Muscle of back (tissue), 11 donors: ENCODE measurements around the gene EID2B. TPM values are rescaled to one million over a fixed set of nuclear protein-coding genes. Genes with fewer than 3 reads are reported as not detected.
A peak's percentile ranks its signal among the peaks of the same experiment; 100 is the strongest.

ENCODE experiments used
- DNase-seq, 3 donors: peaks; one replicate each; pipeline versions ENCODE4 v3.0.0 to v3.0.0-alpha.2; 2013
- polyA plus RNA-seq, 10 donors: library from polyadenylated mRNA; unstranded; fragments of 120-200 nt; gene quantifications; one replicate each; pipeline ENCODE4 v1.2.1, GENCODE V29; 2013; ENCODE audit not compliant: insufficient read length in 10 of 10

The EID2B gene
- polyA plus RNA-seq, 10 donors, result 2.0 to 3.0 (median 2.4) TPM

DNA sequence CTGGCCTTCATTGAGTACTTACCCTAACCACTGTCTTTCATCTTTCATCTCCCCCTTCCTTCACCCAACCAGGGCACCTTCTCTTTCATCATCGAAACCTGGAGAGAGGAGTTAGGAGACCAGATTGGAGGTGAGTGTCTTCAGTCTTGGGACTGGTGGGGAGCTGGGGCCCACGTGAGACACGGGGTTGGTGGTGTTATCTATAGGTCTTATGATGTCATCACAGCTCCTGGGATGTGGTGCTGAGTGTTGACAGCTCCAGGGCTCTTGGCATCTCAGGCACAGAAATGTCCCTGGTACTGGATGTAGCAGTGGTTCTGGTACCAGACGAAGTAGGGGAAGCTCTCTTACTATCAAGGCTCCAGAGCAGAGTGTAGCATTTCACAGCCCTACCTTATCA lies 32.1 kb downstream of the EID2B start:
- DNase-seq, result no peak

DNA sequence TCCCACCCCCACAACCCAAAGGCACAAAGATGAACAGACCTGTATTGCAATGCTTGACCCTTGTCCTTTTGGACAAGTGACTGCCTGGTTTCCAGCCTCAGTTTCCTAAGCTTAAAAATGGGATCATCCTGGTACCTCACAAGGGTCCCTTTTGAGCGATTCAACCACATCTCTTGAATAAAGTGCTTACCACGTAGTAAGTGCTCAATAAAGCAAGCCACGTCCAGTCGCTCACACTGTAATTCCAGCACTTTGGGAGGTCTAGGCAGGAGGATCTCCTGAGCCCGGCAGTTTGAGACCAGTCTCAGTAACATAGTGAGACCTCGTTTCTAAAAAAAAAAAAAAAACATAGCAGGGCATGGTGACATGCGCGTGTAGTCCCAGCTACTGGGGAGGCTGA lies 32.7 kb downstream of the EID2B start:
- DNase-seq, result no peak

DNA sequence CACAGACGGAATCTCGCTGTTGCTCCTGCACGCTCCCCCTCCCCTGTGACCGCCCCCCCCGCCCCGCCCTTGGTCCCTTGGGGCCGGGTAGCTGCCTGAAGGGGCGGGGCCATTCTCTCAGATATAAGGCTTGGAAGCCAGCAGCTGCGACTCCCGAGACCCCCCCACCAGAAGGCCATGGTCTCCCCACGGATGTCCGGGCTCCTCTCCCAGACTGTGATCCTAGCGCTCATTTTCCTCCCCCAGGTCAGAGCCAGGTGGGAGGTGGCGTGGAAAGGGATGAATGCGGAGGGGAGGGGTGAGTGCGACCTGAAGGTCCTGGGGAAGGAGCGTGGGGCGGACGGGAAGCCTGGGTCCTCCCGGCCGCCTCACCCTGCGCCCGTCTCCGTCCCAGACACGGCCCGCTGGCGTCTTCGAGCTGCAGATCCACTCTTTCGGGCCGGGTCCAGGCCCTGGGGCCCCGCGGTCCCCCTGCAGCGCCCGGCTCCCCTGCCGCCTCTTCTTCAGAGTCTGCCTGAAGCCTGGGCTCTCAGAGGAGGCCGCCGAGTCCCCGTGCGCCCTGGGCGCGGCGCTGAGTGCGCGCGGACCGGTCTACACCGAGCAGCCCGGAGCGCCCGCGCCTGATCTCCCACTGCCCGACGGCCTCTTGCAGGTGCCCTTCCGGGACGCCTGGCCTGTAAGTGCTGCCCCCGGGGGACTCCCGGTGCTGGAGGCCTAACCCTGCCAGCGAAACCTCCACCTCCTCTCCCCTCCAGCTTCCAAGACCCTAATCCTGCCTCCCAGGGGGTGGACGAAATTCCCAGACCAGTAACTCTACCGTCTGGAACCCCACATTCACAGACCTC lies 33.6 kb downstream of the EID2B start, which contains the start of gene DLL3:
Gene DLL3, plus strand, starts transcription at position 150 of the 845 bp plus-strand sequence. Its CDS starts 28 bp downstream, at position 178.
- peak in 1 of 3 donors; percentile 27 for DNase-seq

DNA sequence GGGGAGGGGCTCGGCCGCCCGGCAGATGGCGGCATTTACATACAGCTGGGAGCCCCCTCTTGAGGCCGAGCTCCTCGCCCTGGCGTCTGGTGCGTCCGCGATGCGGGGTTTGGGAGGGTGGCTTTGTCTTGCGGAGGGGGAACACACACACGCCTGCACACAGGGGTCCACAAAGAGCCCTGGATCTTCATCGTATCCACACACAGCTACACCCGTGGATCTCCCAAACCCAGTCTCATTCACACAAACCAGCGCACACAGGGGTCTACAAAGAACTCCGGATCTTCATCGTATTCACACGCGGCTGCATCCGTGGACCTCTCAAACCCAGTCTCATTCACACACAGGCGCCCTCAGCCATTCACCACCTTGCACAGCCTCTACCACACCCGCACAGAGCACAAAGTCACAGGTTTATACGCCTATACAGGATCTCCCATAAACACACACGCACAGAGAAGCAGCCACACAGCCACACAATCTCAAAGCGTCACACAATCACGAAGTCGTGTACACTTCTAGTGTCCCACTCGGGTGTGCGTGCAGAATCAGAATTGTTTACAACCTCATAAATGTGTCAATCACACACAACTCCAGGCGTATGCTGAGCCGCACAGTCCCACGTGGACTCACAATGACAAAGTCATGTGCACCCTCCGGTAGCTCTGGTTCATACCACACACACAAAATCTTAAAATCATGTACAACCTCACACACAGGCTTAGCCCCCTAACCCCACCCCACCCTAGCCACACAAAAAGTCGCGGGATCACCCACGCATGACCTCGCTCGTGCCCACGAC lies 34.5 kb downstream of the EID2B start:
- DNase-seq, result peak in 2 of 3 donors; percentile 45 to 71

DNA sequence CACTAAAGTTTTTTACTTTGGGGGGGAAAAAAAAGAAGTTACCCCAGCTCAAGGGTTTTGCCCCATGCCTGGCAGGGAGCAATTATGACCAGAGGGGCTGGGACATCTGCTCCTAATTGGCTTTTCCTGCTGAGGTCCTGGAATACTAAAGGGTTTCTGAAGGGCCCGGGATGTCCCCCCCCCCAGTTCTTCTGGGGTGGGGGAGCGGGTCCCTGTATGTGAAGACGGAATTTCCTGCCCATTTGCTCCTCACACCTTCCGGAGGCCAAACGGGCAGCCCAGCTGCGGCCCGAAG lies 35.0 kb downstream of the EID2B start:
- no peak for DNase-seq

DNA sequence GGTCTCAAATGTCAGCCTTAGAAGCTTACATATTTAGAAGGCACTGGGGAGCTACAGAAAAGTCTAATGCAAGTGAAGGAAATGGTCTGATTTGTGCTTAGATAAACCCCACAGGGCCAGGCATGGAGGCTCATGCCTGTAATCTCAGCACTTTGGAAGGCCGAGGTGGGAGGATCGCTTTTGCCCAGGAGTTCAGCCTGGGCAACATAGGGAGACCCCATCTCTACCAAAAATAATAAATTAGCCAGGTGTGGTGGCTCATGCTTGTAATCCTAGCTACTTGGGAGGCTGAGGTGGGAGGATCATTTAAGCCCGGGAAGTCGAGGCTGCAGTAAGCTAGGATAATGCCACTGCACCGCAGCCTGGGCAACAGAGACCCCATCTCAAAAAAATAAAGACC lies 36.6 kb downstream of the EID2B start:
- DNase-seq, result no peak

DNA sequence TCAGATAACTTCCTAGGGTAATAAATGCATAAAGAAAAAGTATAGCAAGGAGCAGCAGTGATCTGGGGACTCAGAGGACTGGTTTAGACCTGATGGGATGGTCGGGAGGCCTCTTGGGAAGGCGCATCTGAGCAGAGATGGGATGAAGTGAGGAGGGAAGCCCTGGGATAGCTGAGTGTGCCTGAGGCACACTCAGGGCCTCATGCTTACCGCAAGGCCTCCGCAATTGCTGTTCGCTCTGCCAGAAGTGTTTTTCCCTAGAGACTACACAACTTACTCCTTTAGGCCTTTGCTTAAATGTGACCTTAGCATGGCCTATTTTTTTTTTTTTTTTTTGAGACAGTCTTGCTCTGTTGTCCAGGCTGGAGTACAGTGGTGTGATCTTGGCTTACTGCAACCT lies 38.0 kb downstream of the EID2B start:
- DNase-seq, result no peak

DNA sequence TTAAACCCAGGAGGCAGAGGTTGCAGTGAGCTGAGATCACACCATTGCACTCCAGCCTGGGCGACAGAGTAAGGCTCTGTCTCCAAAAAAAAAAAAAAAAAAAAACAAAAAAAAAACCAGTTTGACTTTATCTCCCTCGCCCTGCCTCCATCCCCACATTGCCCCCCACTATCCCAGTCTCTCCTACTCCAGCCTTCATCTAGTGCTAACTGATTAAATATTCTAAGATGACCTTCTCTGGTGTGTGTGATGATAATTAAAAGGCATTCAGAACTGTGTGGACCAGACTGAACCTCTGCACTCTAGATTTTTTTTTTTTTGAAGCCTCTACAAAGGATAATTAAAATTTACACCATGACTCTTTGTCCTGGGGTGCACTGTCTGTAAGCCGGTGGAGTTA lies 39.9 kb downstream of the EID2B start:
- no peak for DNase-seq

DNA sequence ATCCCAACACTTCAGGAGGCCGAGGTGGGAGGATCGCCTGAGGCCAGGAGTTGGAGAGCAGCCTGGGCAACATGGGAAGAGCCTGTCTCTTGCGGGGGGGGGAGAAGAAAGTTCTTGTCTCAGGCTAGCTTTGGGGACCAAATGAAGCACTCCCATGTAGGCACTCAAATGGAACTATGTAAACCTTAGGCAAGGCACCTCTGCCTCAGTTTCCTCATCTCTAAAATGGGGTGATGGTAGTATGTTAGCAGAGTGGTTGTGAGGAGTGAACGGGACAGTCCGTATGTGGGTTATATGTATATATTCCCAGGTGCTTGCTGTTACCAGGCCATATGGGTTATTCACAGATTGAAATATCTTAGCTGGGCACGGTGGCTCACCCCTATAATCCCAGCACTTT lies 40.4 kb downstream of the EID2B start:
- no peak for DNase-seq

DNA sequence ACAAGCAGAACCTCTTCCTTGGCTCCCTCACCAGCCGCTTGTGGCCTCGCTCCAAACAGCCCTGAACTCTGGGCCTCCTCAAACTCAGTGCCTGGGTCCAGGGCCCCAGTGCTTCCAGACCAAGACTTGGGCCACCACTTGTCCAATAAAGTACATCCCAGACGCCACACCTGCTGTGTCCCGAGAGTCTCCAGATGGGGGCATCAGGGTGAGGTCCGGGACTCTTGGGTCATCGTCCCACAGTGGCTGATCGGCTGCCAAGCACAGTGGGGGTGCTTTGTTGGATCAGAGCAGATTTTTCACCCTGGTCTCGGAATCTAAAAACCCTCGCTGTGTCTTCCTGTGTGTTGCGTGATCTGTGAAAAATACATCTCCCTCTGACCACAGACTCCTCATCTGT lies 42.9 kb downstream of the EID2B start:
- no peak for DNase-seq

DNA sequence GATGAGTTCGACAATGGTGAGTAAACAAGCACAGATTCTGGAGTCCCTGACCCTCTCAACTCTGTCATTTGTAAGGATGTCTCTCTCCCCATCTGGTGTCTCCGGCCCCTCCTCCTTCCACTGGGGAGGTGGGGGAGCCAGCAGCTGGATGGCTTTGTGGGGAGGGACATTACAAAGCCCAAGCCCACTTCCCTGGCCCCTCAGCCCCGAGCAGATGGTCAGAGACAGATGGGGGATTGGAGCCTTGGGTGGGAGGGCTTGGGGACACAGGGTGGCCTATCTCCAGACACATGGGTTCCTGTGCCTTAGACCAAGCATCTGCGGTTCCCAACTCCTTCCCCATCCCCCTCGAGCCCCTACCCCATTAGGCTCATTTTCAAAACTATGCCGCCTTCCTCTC lies 49.5 kb downstream of the EID2B start:
- no peak for DNase-seq

DNA sequence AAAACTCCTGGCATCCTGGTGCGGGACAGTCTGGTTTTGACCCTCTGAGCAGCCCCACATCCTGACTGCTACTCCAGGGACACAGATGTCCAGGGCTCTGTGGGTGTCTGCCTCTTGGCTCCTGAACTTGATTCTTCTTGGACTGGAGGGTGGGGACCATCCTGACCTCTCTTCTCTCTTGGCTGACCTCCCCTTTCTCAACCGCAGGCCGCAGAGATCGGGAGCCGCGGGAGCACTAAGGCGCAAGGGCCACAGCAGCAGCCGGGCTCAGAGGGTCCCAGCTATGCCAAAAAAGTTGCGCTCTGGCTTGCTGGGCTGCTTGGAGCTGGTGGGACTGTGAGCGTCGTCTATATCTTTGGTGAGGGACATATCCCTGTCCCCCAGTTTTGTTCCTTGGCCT lies 51.0 kb downstream of the EID2B start:
- DNase-seq, result no peak

DNA sequence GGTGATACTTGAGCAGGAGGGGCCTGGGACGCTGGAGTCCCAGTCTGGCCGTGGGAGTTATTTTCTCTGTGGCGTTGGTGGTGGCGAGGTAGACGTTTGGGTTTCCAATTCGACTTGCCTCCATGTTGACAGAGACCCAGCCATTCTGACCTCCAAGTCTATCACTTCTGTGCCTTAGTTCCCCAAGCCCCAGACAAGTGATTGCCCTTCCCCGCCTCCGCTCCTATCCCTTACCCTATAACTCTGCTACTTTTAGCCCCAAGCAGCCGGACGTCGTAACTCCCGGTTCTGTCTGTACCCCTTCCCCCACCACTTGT lies 51.5 kb downstream of the EID2B start:
- DNase-seq, result no peak

Other genes with a start within 250 kb of the EID2B start
- gene IFNL1, start 236.4 kb downstream of the EID2B start, polyA plus RNA-seq, result not detected
- 1 to 10 TPM in 3 of 10 donors, under 1 TPM in 7; 0.59 to 1.9 (median 0.87) TPM for gene LRFN1, start 212.0 kb downstream of the EID2B start, polyA plus RNA-seq
- gene GMFG, start 196.8 kb downstream of the EID2B start, polyA plus RNA-seq, result 10 to 100 TPM; 11.5 to 28.5 (median 19.5) TPM
- 10 to 100 TPM; 62.5 to 92.8 (median 68.9) TPM for gene SAMD4B, start 190.4 kb downstream of the EID2B start, polyA plus RNA-seq
- 10 to 100 TPM; 33.8 to 43.8 (median 38.7) TPM for gene PAF1, start 141.7 kb downstream of the EID2B start, polyA plus RNA-seq
- 10 to 100 TPM; 18.9 to 27.5 (median 24.9) TPM for gene MED29, start 141.5 kb downstream of the EID2B start, polyA plus RNA-seq
- 100 to 1,000 TPM in 2 of 10 donors, 10 to 100 TPM in 8; 25.2 to 399 (median 70.0) TPM for gene ZFP36, start 126.0 kb downstream of the EID2B start, polyA plus RNA-seq
- gene PLEKHG2, start 120.2 kb downstream of the EID2B start, polyA plus RNA-seq, result 10 to 100 TPM; 34.2 to 70.9 (median 50.2) TPM
- gene RPS16, start 96.9 kb downstream of the EID2B start, polyA plus RNA-seq, result 1,000 to 10,000 TPM; 1,738 to 2,174 (median 1,918) TPM
- gene SUPT5H, start 87.3 kb downstream of the EID2B start, polyA plus RNA-seq, result 10 to 100 TPM; 70.0 to 97.2 (median 78.8) TPM
- 10 to 100 TPM; 43.8 to 53.9 (median 46.7) TPM for gene TIMM50, start 52.0 kb downstream of the EID2B start, polyA plus RNA-seq
- under 1 TPM in 9 of 10 donors, not detected in 1; 0.07 to 0.30 (median 0.15) TPM for gene DLL3, start 33.9 kb downstream of the EID2B start, polyA plus RNA-seq
- gene SELENOV, start 17.7 kb downstream of the EID2B start, polyA plus RNA-seq, result under 1 TPM in 1 of 10 donors, not detected in 9; 0.13 TPM
- 10 to 100 TPM in 6 of 10 donors, 1 to 10 TPM in 4; 8.5 to 12.7 (median 10.8) TPM for gene EID2, start 7.3 kb upstream of the EID2B start, polyA plus RNA-seq
- gene LGALS13, start 69.7 kb upstream of the EID2B start, polyA plus RNA-seq, result under 1 TPM in 2 of 10 donors, not detected in 8; 0.34 to 0.71 TPM
- gene LGALS16, start 123.1 kb upstream of the EID2B start, polyA plus RNA-seq, result not detected
- under 1 TPM in 8 of 10 donors, not detected in 2; 0.30 to 0.81 (median 0.56) TPM for gene LGALS14, start 171.6 kb upstream of the EID2B start, polyA plus RNA-seq
- gene CLC, start 205.2 kb upstream of the EID2B start, polyA plus RNA-seq, result 1 to 10 TPM in 7 of 10 donors, under 1 TPM in 3; 0.22 to 3.1 (median 2.2) TPM
- not detected for gene LEUTX, start 246.0 kb upstream of the EID2B start, polyA plus RNA-seq